Measurements from ENCODE around the gene P3H2. TPM values are rescaled to one million over a fixed set of nuclear protein-coding genes. Genes with fewer than 3 reads are reported as not detected.

P3H2 gene
- total and polyA plus RNA-seq, 2 experiments from 2014 or later: 4.7 to 14.9 TPM

- Histone ChIP-seq H3K79me2 (ENCODE audit: insufficient read depth) (no peaks in the 10 kb centered on the region), H3K27ac (no peak overlapping the region), H2AFZ (peak overlapping the region; percentile 15; the same call in 1 of the 2 replicates), H3K4me3 (no peak overlapping the region), H3K36me3 (ENCODE audit: low read depth) (no peaks in the 10 kb centered on the region), H4K20me1 (ENCODE audit: insufficient read depth) (no peaks in the 10 kb centered on the region), H3K9me2 (ENCODE audit: insufficient read depth) (no peaks in the 10 kb centered on the region), H3K4me1 (ENCODE audit: insufficient read depth) (peaks cover 10% of the 10 kb centered on the region), H3K9me3 (ENCODE audit: low read depth) (no peaks in the 10 kb centered on the region), H3F3A (ENCODE audit: insufficient read depth) (peaks cover 3% of the 10 kb centered on the region; the same call in 1 of the 2 replicates), H3K4me2 (ENCODE audit: unreplicated experiment) (peak overlapping the region; percentile 16), H3K27me3 (replicated peaks; ENCODE audit: insufficient read depth) (no peaks in the 10 kb centered on the region), H3K9ac (no peak overlapping the region)
- no peak for TF ChIP-seq EZH2phosphoT487 (IDR thresholded peaks at IDR 0.05; ENCODE audit: insufficient read depth, low read depth)
- no peak for TF ChIP-seq EZH2 (IDR thresholded peaks at IDR 0.05; ENCODE audit: insufficient read depth, poor library complexity, severe bottlenecking)
- in situ Hi-C loops (cut with MboI): no loop called here
- no peak for DNase-seq
- 33 to 52% methylated on average over 1 of the region's 1 CpG for WGBS, 2 experiments (ENCODE audit: low coverage in 1 of 2, low lambda C conversion rate in 2 of 2, missing lambda C conversion rate in 2 of 2)
Measured at GRCh38 chr3:190031887-190032752, 88.6 kb downstream of the P3H2 start.

GRCh38 chr3:190027116-190027515 is 93.6 kb downstream of the P3H2 start:
- no peak overlapping the region for H3K4me2 ChIP-seq (ENCODE audit: unreplicated experiment)
- H3K9me3 ChIP-seq (ENCODE audit: low read depth): no peaks in the 10 kb centered on the region
- H3K27ac ChIP-seq: no peak overlapping the region
- H3F3A ChIP-seq (ENCODE audit: insufficient read depth): peaks cover 3% of the 10 kb centered on the region; the same call in 1 of the 2 replicates
- peaks cover 24% of the 10 kb centered on the region for H3K4me1 ChIP-seq (ENCODE audit: insufficient read depth)
- TF ChIP-seq EZH2phosphoT487 (IDR thresholded peaks at IDR 0.05; ENCODE audit: insufficient read depth, low read depth): no peak
- TF ChIP-seq EZH2 (IDR thresholded peaks at IDR 0.05; ENCODE audit: insufficient read depth, poor library complexity, severe bottlenecking): no peak
- no peaks in the 10 kb centered on the region for H3K79me2 ChIP-seq (ENCODE audit: insufficient read depth)
- no peaks in the 10 kb centered on the region for H3K9me2 ChIP-seq (ENCODE audit: insufficient read depth)
- H3K9ac ChIP-seq: no peak overlapping the region
- no peak overlapping the region for H2AFZ ChIP-seq
- no peaks in the 10 kb centered on the region for H3K36me3 ChIP-seq (ENCODE audit: low read depth)
- in situ Hi-C loops (cut with MboI): no loop called here
- WGBS, 2 experiments (ENCODE audit: low coverage in 1 of 2, low lambda C conversion rate in 2 of 2, missing lambda C conversion rate in 2 of 2): 85 to 90% methylated on average over 3 of the region's 3 CpGs
- no peak for DNase-seq
- no peaks in the 10 kb centered on the region for H4K20me1 ChIP-seq (ENCODE audit: insufficient read depth)
- no peak overlapping the region for H3K4me3 ChIP-seq
- no peaks in the 10 kb centered on the region for H3K27me3 ChIP-seq (replicated peaks; ENCODE audit: insufficient read depth)

GRCh38 chr3:190026154-190026553 is 94.5 kb downstream of the P3H2 start:
- Histone ChIP-seq H3K4me1 (ENCODE audit: insufficient read depth) (peaks cover 27% of the 10 kb centered on the region), H3K9ac (no peak overlapping the region), H4K20me1 (ENCODE audit: insufficient read depth) (no peaks in the 10 kb centered on the region), H3K4me3 (no peak overlapping the region), H3K79me2 (ENCODE audit: insufficient read depth) (no peaks in the 10 kb centered on the region), H3K36me3 (ENCODE audit: low read depth) (no peaks in the 10 kb centered on the region), H2AFZ (no peak overlapping the region), H3F3A (ENCODE audit: insufficient read depth) (no peaks in the 10 kb centered on the region), H3K9me2 (ENCODE audit: insufficient read depth) (no peaks in the 10 kb centered on the region), H3K27me3 (replicated peaks; ENCODE audit: insufficient read depth) (no peaks in the 10 kb centered on the region), H3K9me3 (ENCODE audit: low read depth) (no peaks in the 10 kb centered on the region), H3K4me2 (ENCODE audit: unreplicated experiment) (no peak overlapping the region), H3K27ac (no peak overlapping the region)
- in situ Hi-C loops (cut with MboI): no loop called here
- TF ChIP-seq EZH2 (IDR thresholded peaks at IDR 0.05; ENCODE audit: insufficient read depth, poor library complexity, severe bottlenecking) (no peak), EZH2phosphoT487 (IDR thresholded peaks at IDR 0.05; ENCODE audit: insufficient read depth, low read depth) (no peak)
- 97% methylated on average over 6 of the region's 6 CpGs for WGBS, 2 experiments (ENCODE audit: low coverage in 1 of 2, low lambda C conversion rate in 2 of 2, missing lambda C conversion rate in 2 of 2)
- no peak for DNase-seq

- Histone ChIP-seq H3K27me3 (replicated peaks; ENCODE audit: insufficient read depth) (no peaks in the 10 kb centered on the region), H3K79me2 (ENCODE audit: insufficient read depth) (no peaks in the 10 kb centered on the region), H3K4me1 (ENCODE audit: insufficient read depth) (peaks cover 27% of the 10 kb centered on the region), H3K9me2 (ENCODE audit: insufficient read depth) (no peaks in the 10 kb centered on the region), H3K27ac (no peak overlapping the region), H3K4me3 (no peak overlapping the region), H3K9me3 (ENCODE audit: low read depth) (no peaks in the 10 kb centered on the region), H4K20me1 (ENCODE audit: insufficient read depth) (no peaks in the 10 kb centered on the region), H2AFZ (peak overlapping the region; percentile 39; the same call in 1 of the 2 replicates), H3F3A (ENCODE audit: insufficient read depth) (no peaks in the 10 kb centered on the region), H3K36me3 (ENCODE audit: low read depth) (no peaks in the 10 kb centered on the region), H3K4me2 (ENCODE audit: unreplicated experiment) (peak overlapping the region; percentile 11), H3K9ac (no peak overlapping the region)
- WGBS, 2 experiments (ENCODE audit: low coverage in 1 of 2, low lambda C conversion rate in 2 of 2, missing lambda C conversion rate in 2 of 2): 38% methylated on average over 4 of the region's 4 CpGs
- in situ Hi-C loops (cut with MboI): no loop called here
- peak; percentile 63 for DNase-seq
- no peak for TF ChIP-seq EZH2 (IDR thresholded peaks at IDR 0.05; ENCODE audit: insufficient read depth, poor library complexity, severe bottlenecking)
- no peak for TF ChIP-seq EZH2phosphoT487 (IDR thresholded peaks at IDR 0.05; ENCODE audit: insufficient read depth, low read depth)
Measured at GRCh38 chr3:190024912-190025311, 95.8 kb downstream of the P3H2 start.
